SKM-1 (cell line): ENCODE measurements around the gene MARCHF9.

Source experiments
- DNase-seq: peaks from one replicate; lab custom pipeline; 2025; ENCODE audit not compliant: unreplicated experiment; lab: John Stamatoyannopoulos, UW

The MARCHF9 gene

GRCh38 chr12:57753756-57754337 is 1.1 kb upstream of the MARCHF9 start:
- no peak for DNase-seq

- no peak for DNase-seq
Observed at GRCh38 chr12:57755194-57755453, 221 bp downstream of the MARCHF9 start.

GRCh38 chr12:57755454-57756372 is 810 bp downstream of the MARCHF9 start:
- no peak for DNase-seq

- DNase-seq, result no peak
Observed at GRCh38 chr12:57756406-57757341, 1.8 kb downstream of the MARCHF9 start.

- no peak for DNase-seq
Observed at GRCh38 chr12:57757771-57758170, 2.9 kb downstream of the MARCHF9 start.

GRCh38 chr12:57758552-57759359 is 3.9 kb downstream of the MARCHF9 start:
- DNase-seq, result no peak

- no peak for DNase-seq
Observed at GRCh38 chr12:57759360-57759980, 4.6 kb downstream of the MARCHF9 start.

GRCh38 chr12:57760347-57760982 is 5.6 kb downstream of the MARCHF9 start:
- no peak for DNase-seq

GRCh38 chr12:57761391-57761998 is 6.6 kb downstream of the MARCHF9 start:
- no peak for DNase-seq

- no peak for DNase-seq
Observed at GRCh38 chr12:57762463-57762862, 7.6 kb downstream of the MARCHF9 start.

GRCh38 chr12:57763881-57764661 is 9.2 kb downstream of the MARCHF9 start:
- DNase-seq, result no peak

GRCh38 chr12:57764662-57765002 is 9.7 kb downstream of the MARCHF9 start:
- DNase-seq, result no peak

- DNase-seq, result no peak
Observed at GRCh38 chr12:57765003-57765697, 10.2 kb downstream of the MARCHF9 start.

GRCh38 chr12:57765698-57766463 is 11.0 kb downstream of the MARCHF9 start:
- no peak for DNase-seq

GRCh38 chr12:57766464-57767304 is 11.8 kb downstream of the MARCHF9 start, which contains the start of gene CYP27B1:
Gene CYP27B1, minus strand, starts transcription at chr12:57767078. Its CDS starts 37 bp downstream, at chr12:57767041.
- DNase-seq, result no peak

GRCh38 chr12:57767305-57767698 is 12.4 kb downstream of the MARCHF9 start:
- no peak for DNase-seq
